DOHH2 (cell line): ENCODE data around the gene DUOXA2.

Experiments used
- EZH2phosphoT487 ChIP-seq: fragments of 200-600 bp; sonication (generic); IDR thresholded peaks from 2 replicates; pipeline ENCODE4 v1.6.1; 2017; ENCODE audit warnings: borderline replicate concordance, mild to moderate bottlenecking, antibody characterized with exemption, low read length, moderate library complexity, mixed read lengths
- TF ChIP-seq, protein P1 (sequence below): fragments of 200-600 bp; sonication (generic); IDR thresholded peaks from one replicate; pipeline ENCODE4 v1.5.1; 2014; ENCODE audit warnings: antibody characterized with exemption, mild to moderate bottlenecking, low read depth, low read length; ENCODE audit not compliant: poor library complexity, severe bottlenecking

DNA sequence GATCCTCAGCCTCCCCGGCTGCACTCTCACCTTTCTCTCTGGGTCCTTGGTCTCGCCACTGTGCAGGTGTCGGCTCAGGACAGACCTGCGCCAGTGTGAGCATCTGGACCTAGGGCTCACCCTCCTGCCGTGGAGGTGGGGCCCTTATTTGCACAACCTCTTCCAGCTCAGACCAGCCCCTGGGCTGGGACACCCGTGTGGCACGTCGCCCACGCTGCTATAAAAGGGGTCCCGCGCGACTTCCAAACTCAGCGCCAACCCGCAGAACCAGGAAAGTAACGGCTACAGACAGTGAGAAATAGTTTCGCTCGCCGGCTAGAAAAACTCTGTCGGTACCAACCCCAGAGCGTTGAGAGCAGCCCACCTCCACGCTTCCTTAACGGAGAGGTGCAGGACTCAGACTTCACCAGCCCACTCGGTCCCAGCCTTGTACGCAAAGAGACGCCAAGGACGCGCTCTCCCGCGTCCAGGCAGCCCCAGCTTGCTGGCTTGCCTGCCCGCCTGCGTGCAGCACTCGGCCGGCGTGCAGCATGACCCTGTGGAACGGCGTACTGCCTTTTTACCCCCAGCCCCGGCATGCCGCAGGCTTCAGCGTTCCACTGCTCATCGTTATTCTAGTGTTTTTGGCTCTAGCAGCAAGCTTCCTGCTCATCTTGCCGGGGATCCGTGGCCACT lies at the start of gene DUOXA2, which contains the start of gene DUOX2:
- TF ChIP-seq, protein P1, sequence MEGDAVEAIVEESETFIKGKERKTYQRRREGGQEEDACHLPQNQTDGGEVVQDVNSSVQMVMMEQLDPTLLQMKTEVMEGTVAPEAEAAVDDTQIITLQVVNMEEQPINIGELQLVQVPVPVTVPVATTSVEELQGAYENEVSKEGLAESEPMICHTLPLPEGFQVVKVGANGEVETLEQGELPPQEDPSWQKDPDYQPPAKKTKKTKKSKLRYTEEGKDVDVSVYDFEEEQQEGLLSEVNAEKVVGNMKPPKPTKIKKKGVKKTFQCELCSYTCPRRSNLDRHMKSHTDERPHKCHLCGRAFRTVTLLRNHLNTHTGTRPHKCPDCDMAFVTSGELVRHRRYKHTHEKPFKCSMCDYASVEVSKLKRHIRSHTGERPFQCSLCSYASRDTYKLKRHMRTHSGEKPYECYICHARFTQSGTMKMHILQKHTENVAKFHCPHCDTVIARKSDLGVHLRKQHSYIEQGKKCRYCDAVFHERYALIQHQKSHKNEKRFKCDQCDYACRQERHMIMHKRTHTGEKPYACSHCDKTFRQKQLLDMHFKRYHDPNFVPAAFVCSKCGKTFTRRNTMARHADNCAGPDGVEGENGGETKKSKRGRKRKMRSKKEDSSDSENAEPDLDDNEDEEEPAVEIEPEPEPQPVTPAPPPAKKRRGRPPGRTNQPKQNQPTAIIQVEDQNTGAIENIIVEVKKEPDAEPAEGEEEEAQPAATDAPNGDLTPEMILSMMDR = no peak
- peak; percentile 83; the same call in 1 of the 2 replicates for TF ChIP-seq EZH2phosphoT487
